ENCODE data around the gene RHCG. TPM values are rescaled to one million over a fixed set of nuclear protein-coding genes. Genes with fewer than 3 reads are reported as not detected.
A peak's percentile ranks its signal among the peaks of the same experiment; 100 is the strongest.

Gene RHCG
- total RNA-seq, 1 donor from 2014 or later: not detected

- Mint-ChIP-seq H3K27ac (ENCODE audit: unreplicated experiment) (no peak overlapping the region), H3K9me3 (ENCODE audit: low read depth) (no peaks in the 10 kb centered on the region), H3K4me1 (ENCODE audit: low read depth) (no peaks in the 10 kb centered on the region), H3K4me3 (ENCODE audit: unreplicated experiment) (no peak overlapping the region), H3K27me3 (ENCODE audit: low read depth) (peaks cover 38% of the 10 kb centered on the region), H3K36me3 (ENCODE audit: low read depth) (no peaks in the 10 kb centered on the region)
- no peak for DNase-seq (ENCODE audit: low spot score)
- TF ChIP-seq, protein P1, sequence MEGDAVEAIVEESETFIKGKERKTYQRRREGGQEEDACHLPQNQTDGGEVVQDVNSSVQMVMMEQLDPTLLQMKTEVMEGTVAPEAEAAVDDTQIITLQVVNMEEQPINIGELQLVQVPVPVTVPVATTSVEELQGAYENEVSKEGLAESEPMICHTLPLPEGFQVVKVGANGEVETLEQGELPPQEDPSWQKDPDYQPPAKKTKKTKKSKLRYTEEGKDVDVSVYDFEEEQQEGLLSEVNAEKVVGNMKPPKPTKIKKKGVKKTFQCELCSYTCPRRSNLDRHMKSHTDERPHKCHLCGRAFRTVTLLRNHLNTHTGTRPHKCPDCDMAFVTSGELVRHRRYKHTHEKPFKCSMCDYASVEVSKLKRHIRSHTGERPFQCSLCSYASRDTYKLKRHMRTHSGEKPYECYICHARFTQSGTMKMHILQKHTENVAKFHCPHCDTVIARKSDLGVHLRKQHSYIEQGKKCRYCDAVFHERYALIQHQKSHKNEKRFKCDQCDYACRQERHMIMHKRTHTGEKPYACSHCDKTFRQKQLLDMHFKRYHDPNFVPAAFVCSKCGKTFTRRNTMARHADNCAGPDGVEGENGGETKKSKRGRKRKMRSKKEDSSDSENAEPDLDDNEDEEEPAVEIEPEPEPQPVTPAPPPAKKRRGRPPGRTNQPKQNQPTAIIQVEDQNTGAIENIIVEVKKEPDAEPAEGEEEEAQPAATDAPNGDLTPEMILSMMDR (IDR thresholded peaks at IDR 0.05): no peak
Observed at GRCh38 chr15:89445518-89445917, 50.9 kb downstream of the RHCG start.

- H3K4me3 Mint-ChIP-seq (ENCODE audit: unreplicated experiment): no peak overlapping the region
- H3K27me3 Mint-ChIP-seq (ENCODE audit: low read depth): peaks cover 38% of the 10 kb centered on the region
- H3K27ac Mint-ChIP-seq (ENCODE audit: unreplicated experiment): no peak overlapping the region
- DNase-seq (ENCODE audit: low spot score): no peak
- H3K4me1 Mint-ChIP-seq (ENCODE audit: low read depth): no peaks in the 10 kb centered on the region
- H3K36me3 Mint-ChIP-seq (ENCODE audit: low read depth): no peaks in the 10 kb centered on the region
- H3K9me3 Mint-ChIP-seq (ENCODE audit: low read depth): no peaks in the 10 kb centered on the region
- TF ChIP-seq, protein P1 (IDR thresholded peaks at IDR 0.05): no peak
Observed at GRCh38 chr15:89444241-89445225, 51.9 kb downstream of the RHCG start.

GRCh38 chr15:89443581-89443980 lies 52.8 kb downstream of the RHCG start:
- Mint-ChIP-seq H3K27ac (ENCODE audit: unreplicated experiment) (no peak overlapping the region), H3K27me3 (ENCODE audit: low read depth) (peaks cover 42% of the 10 kb centered on the region), H3K4me1 (ENCODE audit: low read depth) (no peaks in the 10 kb centered on the region), H3K4me3 (ENCODE audit: unreplicated experiment) (no peak overlapping the region), H3K36me3 (ENCODE audit: low read depth) (no peaks in the 10 kb centered on the region), H3K9me3 (ENCODE audit: low read depth) (no peaks in the 10 kb centered on the region)
- no peak for DNase-seq (ENCODE audit: low spot score)
- TF ChIP-seq, protein P1 (IDR thresholded peaks at IDR 0.05): no peak

GRCh38 chr15:89442671-89443307 lies 53.6 kb downstream of the RHCG start:
- TF ChIP-seq, protein P1 (IDR thresholded peaks at IDR 0.05): peak; percentile 77
- Mint-ChIP-seq H3K4me1 (ENCODE audit: low read depth) (no peaks in the 10 kb centered on the region), H3K4me3 (ENCODE audit: unreplicated experiment) (no peak overlapping the region), H3K27me3 (ENCODE audit: low read depth) (peaks cover 45% of the 10 kb centered on the region), H3K36me3 (ENCODE audit: low read depth) (no peaks in the 10 kb centered on the region), H3K9me3 (ENCODE audit: low read depth) (no peaks in the 10 kb centered on the region), H3K27ac (ENCODE audit: unreplicated experiment) (no peak overlapping the region)
- DNase-seq (ENCODE audit: low spot score): no peak

- DNase-seq (ENCODE audit: low spot score): no peak
- no peak overlapping the region for H3K27ac Mint-ChIP-seq (ENCODE audit: unreplicated experiment)
- no peaks in the 10 kb centered on the region for H3K9me3 Mint-ChIP-seq (ENCODE audit: low read depth)
- no peaks in the 10 kb centered on the region for H3K4me1 Mint-ChIP-seq (ENCODE audit: low read depth)
- no peak overlapping the region for H3K4me3 Mint-ChIP-seq (ENCODE audit: unreplicated experiment)
- H3K27me3 Mint-ChIP-seq (ENCODE audit: low read depth): peaks cover 48% of the 10 kb centered on the region
- TF ChIP-seq, protein P1 (IDR thresholded peaks at IDR 0.05): no peak
- no peaks in the 10 kb centered on the region for H3K36me3 Mint-ChIP-seq (ENCODE audit: low read depth)
Observed at GRCh38 chr15:89442155-89442554, 54.2 kb downstream of the RHCG start.

Measured in chondrocyte (in vitro differentiated cells).